H1 (cell line): ENCODE measurements around the gene HDHD3. TPM values are rescaled to one million over a fixed set of nuclear protein-coding genes. Genes with fewer than 3 reads are reported as not detected.
A peak's percentile ranks its signal among the peaks of the same experiment; 100 is the strongest.

ENCODE experiments used
- CTCF ChIA-PET: fragments of 300-600 bp; sonication (Branson Sonifier 250); formaldehyde crosslinking; loops from one replicate; lab custom pipeline; 2021; ENCODE audit not compliant: partially characterized antibody; lab: Charles Lee
- POLR2A ChIA-PET: fragments of 300-600 bp; sonication (Branson Sonifier 250); formaldehyde crosslinking; loops from one replicate; lab custom pipeline; 2021; ENCODE audit warnings: inconsistent platforms; ENCODE audit not compliant: partially characterized antibody; lab: Charles Lee
- DNase-seq, 2 experiments: peaks; one replicate each; pipeline versions ENCODE4 v3.0.0 to v3.0.0-alpha.2; 2010 to 2022; ENCODE audit warnings: low spot score in 2 of 2, low read depth in 1 of 2, mixed read lengths in 1 of 2
- FAIRE-seq: peaks from 2 replicates; lab custom pipeline; 2011; peaks lifted over from hg19 to GRCh38; lab: Jason Lieb, UNC
- H2AFZ ChIP-seq: 2 replicates; pipeline ENCODE4 v1.8.1; 2012; ENCODE audit warnings: low read length, inconsistent platforms
- H2AK5ac ChIP-seq: 2 replicates; pipeline ENCODE4 v1.6.1; 2013; ENCODE audit warnings: low read depth, low read length
- H2BK120ac ChIP-seq: replicated peaks from 2 replicates; pipeline ENCODE3; 2013; ENCODE audit warnings: low read depth, low read length, inconsistent platforms
- H2BK12ac ChIP-seq: 2 replicates; pipeline ENCODE4 v1.6.1; 2013; ENCODE audit warnings: low read depth, low read length
- H2BK15ac ChIP-seq: 2 replicates; pipeline ENCODE4 v1.6.1; 2013; ENCODE audit warnings: low read length
- H2BK20ac ChIP-seq: 2 replicates; pipeline ENCODE4 v1.6.1; 2013; ENCODE audit warnings: low read length
- H2BK5ac ChIP-seq: 2 replicates; pipeline ENCODE4 v1.6.1; 2013; ENCODE audit warnings: low read depth, low read length
- H3K14ac ChIP-seq: 2 replicates; pipeline ENCODE4 v1.6.1; 2013; ENCODE audit warnings: inconsistent platforms; ENCODE audit not compliant: insufficient read length
- H3K18ac ChIP-seq: 2 replicates; pipeline ENCODE4 v1.6.1; 2013; ENCODE audit warnings: low read length; ENCODE audit errors: extremely low read depth
- H3K23ac ChIP-seq: 2 replicates; pipeline ENCODE4 v1.6.1; 2013; ENCODE audit warnings: inconsistent platforms; ENCODE audit not compliant: insufficient read length
- H3K23me2 ChIP-seq: 2 replicates; pipeline ENCODE4 v1.6.1; 2013; ENCODE audit warnings: low read depth, low read length
- H3K27ac ChIP-seq: 2 replicates; pipeline ENCODE4 v1.6.1; 2011; ENCODE audit warnings: low read depth, low read length, inconsistent platforms
- H3K27me3 ChIP-seq, 4 experiments: replicated peaks in 1 of 4; 1 replicate in 1 of 4; 2 replicates in 3 of 4; pipeline versions ENCODE4 v1.6.1 to v1.8.1; 2011 to 2013; ENCODE audit warnings: low read length in 3 of 4, mild to moderate bottlenecking in 3 of 4, inconsistent platforms in 2 of 4, mixed read lengths in 2 of 4, moderate library complexity in 1 of 4; ENCODE audit not compliant: control insufficient read depth in 3 of 4, insufficient read depth in 3 of 4; ENCODE audit errors: extremely low read depth in 1 of 4
- H3K36me3 ChIP-seq, 4 experiments: 2 replicates each; pipeline versions ENCODE4 v1.6.1 to v1.8.1; 2011 to 2013; ENCODE audit warnings: mild to moderate bottlenecking in 4 of 4, low read length in 3 of 4, moderate library complexity in 2 of 4, control low read depth in 1 of 4, inconsistent platforms in 1 of 4; ENCODE audit not compliant: insufficient read depth in 4 of 4, control insufficient read depth in 2 of 4
- H3K4ac ChIP-seq: replicated peaks from 2 replicates; pipeline ENCODE3; 2013; ENCODE audit warnings: low read length, low read depth, mixed read lengths, inconsistent platforms; ENCODE audit not compliant: insufficient read length
- H3K4me1 ChIP-seq, 4 experiments: replicated peaks in 1 of 4; 1 replicate in 1 of 4; 2 replicates in 3 of 4; pipeline versions ENCODE4 v1.6.1 to v1.8.1; 2011 to 2013; ENCODE audit warnings: low read length in 3 of 4, inconsistent platforms in 2 of 4, mixed read lengths in 1 of 4; ENCODE audit not compliant: insufficient read depth in 4 of 4, control insufficient read depth in 3 of 4
- H3K4me2 ChIP-seq, 2 experiments: 2 replicates each; pipeline versions ENCODE4 v1.6.1 to v1.8.1; 2011 to 2013; ENCODE audit warnings: low read depth in 2 of 2, low read length in 2 of 2, control low read depth in 1 of 2, inconsistent platforms in 1 of 2, mild to moderate bottlenecking in 1 of 2; ENCODE audit not compliant: insufficient read depth in 1 of 2
- H3K4me3 ChIP-seq, 4 experiments: fragments of 200-600, 300-600 bp in 1 of 4; sonication (generic), shearing (Covaris generic), sonication (Bioruptor Twin) in 1 of 4; 2 replicates each; pipeline versions ENCODE4 v1.5.1 to v1.8.1; 2011 to 2016; ENCODE audit warnings: low read length in 4 of 4, low read depth in 3 of 4, control low read depth in 2 of 4, inconsistent platforms in 2 of 4, mild to moderate bottlenecking in 2 of 4, mixed read lengths in 1 of 4, moderate library complexity in 1 of 4; ENCODE audit not compliant: insufficient read depth in 2 of 4; ENCODE audit errors: extremely low read depth in 1 of 4
- H3K56ac ChIP-seq: replicated peaks from 2 replicates; pipeline ENCODE3; 2013; ENCODE audit warnings: low read depth, mild to moderate bottlenecking, mixed read lengths, low read length, inconsistent platforms; ENCODE audit not compliant: insufficient read length
- H3K79me1 ChIP-seq: 2 replicates; pipeline ENCODE4 v1.6.1; 2013; ENCODE audit warnings: low read depth, low read length, control low read depth
- H3K79me2 ChIP-seq, 2 experiments: 2 replicates each; pipeline versions ENCODE4 v1.6.1 to v1.8.1; 2012 to 2013; ENCODE audit warnings: low read length in 2 of 2, mild to moderate bottlenecking in 2 of 2, inconsistent platforms in 1 of 2; ENCODE audit not compliant: insufficient read depth in 2 of 2, control insufficient read depth in 1 of 2
- H3K9ac ChIP-seq, 4 experiments: replicated peaks in 1 of 4; 1 replicate in 1 of 4; 2 replicates in 3 of 4; pipeline versions ENCODE4 v1.6.1 to v1.8.1; 2011 to 2013; ENCODE audit warnings: low read depth in 3 of 4, low read length in 3 of 4, control low read depth in 2 of 4, mild to moderate bottlenecking in 2 of 4, moderate library complexity in 2 of 4, inconsistent platforms in 1 of 4; ENCODE audit errors: extremely low read depth in 1 of 4
- H3K9me3 ChIP-seq, 2 experiments: 2 replicates each; pipeline versions ENCODE4 v1.6.1 to v1.8.1; 2012 to 2013; ENCODE audit warnings: mild to moderate bottlenecking in 2 of 2, moderate library complexity in 2 of 2, control low read depth in 1 of 2, inconsistent platforms in 1 of 2, low read depth in 1 of 2, low read length in 1 of 2, mixed read lengths in 1 of 2; ENCODE audit not compliant: insufficient read depth in 2 of 2
- H4K20me1 ChIP-seq, 2 experiments: replicated peaks in 1 of 2; 2 replicates each; pipeline versions ENCODE3 to v1.8.1; 2011 to 2013; ENCODE audit warnings: inconsistent platforms in 2 of 2, low read length in 2 of 2, mild to moderate bottlenecking in 1 of 2; ENCODE audit not compliant: insufficient read depth in 2 of 2, control insufficient read depth in 1 of 2
- H4K5ac ChIP-seq: 2 replicates; pipeline ENCODE4 v1.6.1; 2013; ENCODE audit warnings: low read length, low read depth, mixed read lengths, inconsistent platforms; ENCODE audit not compliant: insufficient read length
- H4K8ac ChIP-seq: 2 replicates; pipeline ENCODE4 v1.8.0; 2013; ENCODE audit warnings: mild to moderate bottlenecking, moderate library complexity, low read length, inconsistent platforms; ENCODE audit not compliant: insufficient read depth; ENCODE audit errors: extremely low read depth
- H4K91ac ChIP-seq: replicated peaks from 2 replicates; pipeline ENCODE3; 2013; ENCODE audit warnings: low read length, mixed read lengths, inconsistent platforms; ENCODE audit not compliant: insufficient read length
- BACH1 ChIP-seq: IDR thresholded peaks from 2 replicates; pipeline ENCODE4 v1.6.1; 2012; ENCODE audit warnings: low read length, improper control_type of control experiment
- BRCA1 ChIP-seq: IDR thresholded peaks from 2 replicates; pipeline ENCODE4 v1.6.1; 2012; ENCODE audit warnings: low read depth, low read length, improper control_type of control experiment
- CBX5 ChIP-seq: fragments of 300-800, 300-1000 bp; sonication (generic); IDR thresholded peaks from 2 replicates; pipeline ENCODE4 v1.7.1; 2016; ENCODE audit warnings: antibody characterized with exemption, low read length, low read depth
- POLR2A ChIP-seq, 2 experiments: IDR thresholded peaks; 1 replicate in 1 of 2; 2 replicates in 1 of 2; pipeline ENCODE4 v1.6.1; 2011; ENCODE audit warnings: low read depth in 2 of 2, low read length in 2 of 2, mild to moderate bottlenecking in 2 of 2; ENCODE audit errors: control extremely low read depth in 1 of 2
- SIN3A ChIP-seq, 2 experiments: IDR thresholded peaks in 1 of 2; conservative IDR thresholded peaks in 1 of 2; 2 replicates each; pipeline ENCODE4 v1.6.1; 2011 to 2012; ENCODE audit warnings: low read length in 2 of 2, improper control_type of control experiment in 1 of 2, low read depth in 1 of 2, mild to moderate bottlenecking in 1 of 2
- SP4 ChIP-seq: IDR thresholded peaks from 2 replicates; pipeline ENCODE4 v1.6.1; 2012; ENCODE audit warnings: low read length, inconsistent platforms
- TBP ChIP-seq: IDR thresholded peaks from 2 replicates; pipeline ENCODE4 v1.6.1; 2011; ENCODE audit warnings: low read depth, low read length, improper control_type of control experiment
- TEAD4 ChIP-seq: IDR thresholded peaks from 2 replicates; pipeline ENCODE4 v1.6.1; 2012; ENCODE audit warnings: low read depth, low read length, inconsistent platforms, mixed read lengths
- WGBS, 2 experiments: shearing (Covaris generic) in 1 of 2; methylation state at CpG; one replicate each; pipeline versions ENCODE4 v1.1.6 to v1.1.7; 2013 to 2015; ENCODE audit warnings: low lambda C conversion rate in 2 of 2, mixed read lengths in 2 of 2, inconsistent platforms in 1 of 2, low coverage in 1 of 2, missing lambda C conversion rate in 1 of 2; ENCODE audit not compliant: insufficient replicate concordance in 2 of 2, insufficient coverage in 1 of 2, insufficient read length in 1 of 2; ENCODE audit errors: extremely low coverage in 1 of 2, missing lambda C conversion rate in 1 of 2; 5-methylcytosine and 5-hydroxymethylcytosine counted together
- polyA plus RNA-seq, 7 experiments: library from polyadenylated mRNA; depleted of rRNA in 3 of 7; stranded (reverse) in 5 of 7; unstranded in 2 of 7; fragments of >200 nt in 5 of 7; fragments of 200-250 nt in 2 of 7; gene quantifications; 1 replicate in 5 of 7; 2 replicates in 1 of 7; 4 replicates in 1 of 7; pipeline versions ENCODE4 v1.2.1 to v1.2.3, GENCODE V29; 2011 to 2013; ENCODE audit warnings: missing spikeins in 2 of 7, mixed read lengths in 2 of 7
- total RNA-seq: library from RNA; stranded (reverse); fragmentation: NEBNext Ultra II Directional; extraction: Animal tissue kit (Norgen Biotek cat#: 25700); gene quantifications from 2 replicates; pipeline ENCODE4 v1.2.1, GENCODE V29; 2021
- TF ChIP-seq, protein P1 (sequence below): IDR thresholded peaks from 2 replicates; pipeline ENCODE4 v1.6.1; 2012; ENCODE audit warnings: inconsistent platforms

The HDHD3 gene
- total and polyA plus RNA-seq, 2 of the 8 experiments (the other 6 are each of a cell fraction or from before 2014, with no cell fraction given) = 12.1 to 25.3 TPM

GRCh38 chr9:113369855-113370140 lies 7.0 kb downstream of the HDHD3 start:
- no peak overlapping the region for H2BK20ac ChIP-seq
- H3K36me3 ChIP-seq = peaks cover 0 to 19% (median 2%) of the 10 kb centered on the region in 4 experiments; a peak in 4 of 8 replicates
- no peaks in the 10 kb centered on the region for H3K27me3 ChIP-seq
- no peak overlapping the region for H3K27ac ChIP-seq
- no peaks in the 10 kb centered on the region for H3K79me1 ChIP-seq
- no peak overlapping the region for H2AK5ac ChIP-seq
- peaks cover 0 to 2% of the 10 kb centered on the region in 2 experiments for H4K20me1 ChIP-seq
- POLR2A ChIA-PET = interaction anchor here (1.5 to 2.8 kb wide), 2 partner anchors 19 to 40 kb away, joined by 6 to 11 read pairs; partner anchors contain the start of genes BSPRY, C9orf43 and POLE3
- H3K23ac ChIP-seq = no peak overlapping the region
- H3K56ac ChIP-seq = no peak overlapping the region
- H2BK5ac ChIP-seq = no peak overlapping the region
- no peaks in the 10 kb centered on the region for H3K9me3 ChIP-seq
- no peak overlapping the region for H4K91ac ChIP-seq
- no peak overlapping the region for H3K18ac ChIP-seq
- no peak overlapping the region for H3K14ac ChIP-seq
- no peak overlapping the region for H2BK12ac ChIP-seq
- H2BK15ac ChIP-seq = no peak overlapping the region
- H4K5ac ChIP-seq = no peak overlapping the region
- no peak overlapping the region for H2AFZ ChIP-seq
- TF ChIP-seq TEAD4 (no peak), SP4 (no peak), TBP (no peak), BACH1 (no peak), CBX5 (no peak), POLR2A (IDR thresholded peaks at IDR 0.05; ENCODE audit: control extremely low read depth in 1 of 2, low read depth in 2 of 2, low read length in 2 of 2) (no peak), BRCA1 (no peak), SIN3A (conservative IDR thresholded peaks at IDR 0.05 in 1 of 2, IDR thresholded peaks at IDR 0.05 in 1 of 2; ENCODE audit: low read depth in 1 of 2, low read length in 2 of 2) (no peak)
- TF ChIP-seq, protein P1, sequence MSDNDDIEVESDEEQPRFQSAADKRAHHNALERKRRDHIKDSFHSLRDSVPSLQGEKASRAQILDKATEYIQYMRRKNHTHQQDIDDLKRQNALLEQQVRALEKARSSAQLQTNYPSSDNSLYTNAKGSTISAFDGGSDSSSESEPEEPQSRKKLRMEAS = no peak
- H3K79me2 ChIP-seq = no peaks in the 10 kb centered on the region
- no peak overlapping the region for H3K9ac ChIP-seq
- FAIRE-seq (no peak), DNase-seq (no peak)
- H4K8ac ChIP-seq = 0 out of 2 replicates have a peak overlapping the region, but pooled peaks have one; percentile 8
- 94% methylated on average over 10 of the region's 11 CpGs; no CpG with 5 or more reads in 1 of the 2 experiments for WGBS, 2 experiments
- H3K4me2 ChIP-seq = no peak overlapping the region
- no peaks in the 10 kb centered on the region for H3K23me2 ChIP-seq
- peaks cover 0 to 5% (median 2%) of the 10 kb centered on the region in 4 experiments; a peak in 3 of 7 replicates for H3K4me1 ChIP-seq
- H3K4me3 ChIP-seq = no peak overlapping the region
- H3K4ac ChIP-seq = no peak overlapping the region
- no peak overlapping the region for H2BK120ac ChIP-seq
- CTCF ChIA-PET = interaction anchor here (1.7 kb wide), 1 partner anchor 59 kb away, joined by 4 read pairs; no protein-coding TSS in a partner anchor
